Measurements from ENCODE around the gene MGRN1. TPM values are rescaled to one million over a fixed set of nuclear protein-coding genes. Genes with fewer than 3 reads are reported as not detected.

The MGRN1 gene
- total RNA-seq, 8 experiments from 2014 or later, result 16.3 to 69.6 (median 34.5) TPM

DNA sequence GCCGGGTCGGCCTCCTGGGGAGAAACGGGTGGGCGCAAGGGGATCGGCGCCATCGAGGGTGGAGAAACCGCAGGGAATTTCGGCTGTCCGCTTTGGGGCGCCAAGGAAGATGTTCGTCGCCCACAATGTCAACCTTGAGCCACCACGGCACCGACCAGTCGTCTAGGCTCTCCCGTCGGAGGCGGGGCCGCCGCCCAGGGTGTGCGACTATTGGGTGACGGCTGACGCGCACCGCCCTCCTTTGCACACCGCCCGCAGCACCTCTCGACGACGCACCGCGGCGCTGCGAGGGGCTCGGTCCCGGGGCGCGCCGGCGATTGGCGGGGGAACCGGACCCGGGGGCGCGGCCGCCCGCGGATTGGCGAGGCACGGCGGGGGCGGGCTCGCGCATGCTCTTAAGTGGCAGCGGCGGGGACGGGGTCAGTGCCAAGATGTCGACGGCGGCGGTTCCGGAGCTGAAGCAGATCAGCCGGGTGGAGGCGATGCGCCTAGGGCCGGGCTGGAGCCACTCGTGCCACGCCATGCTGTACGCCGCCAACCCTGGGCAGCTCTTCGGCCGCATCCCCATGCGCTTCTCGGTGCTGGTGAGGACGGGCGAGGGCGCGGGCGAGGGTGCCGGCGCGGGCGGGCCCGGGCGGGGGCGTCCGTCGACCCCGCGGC is 68.8 kb downstream of the MGRN1 start, which contains the start of gene NUDT16L1:
Gene NUDT16L1, plus strand, starts transcription at position 267 of the 660 bp plus-strand sequence. Its CDS starts 165 bp downstream, at position 432.
- Histone ChIP-seq H3K4me1 (replicated peaks in 1 of 2) (peaks cover 15 to 21% of the 10 kb centered on the region in 2 donors), H3K4me3 (peak within 1 kb of the TSS; percentile 61 to 96 (median 90)), H3K27ac (peak within 1 kb of the TSS; percentile 81 to 94)
- WGBS, 10 experiments, result 0% methylated on average over 5 to 8 of the region's 91 CpGs; no CpG with 5 or more reads in 7 of the 10 experiments
- ATAC-seq (replicated peaks in 6 of 8), result peak; percentile 81 to 91 (median 86)
- in situ Hi-C loops (cut with MboI; ENCODE audit: low pct_unique_long_range_greater_than_20kb in 2 of 9, low sequenced_read_pairs in 9 of 9, unreplicated experiment in 9 of 9), result no loop called here

DNA sequence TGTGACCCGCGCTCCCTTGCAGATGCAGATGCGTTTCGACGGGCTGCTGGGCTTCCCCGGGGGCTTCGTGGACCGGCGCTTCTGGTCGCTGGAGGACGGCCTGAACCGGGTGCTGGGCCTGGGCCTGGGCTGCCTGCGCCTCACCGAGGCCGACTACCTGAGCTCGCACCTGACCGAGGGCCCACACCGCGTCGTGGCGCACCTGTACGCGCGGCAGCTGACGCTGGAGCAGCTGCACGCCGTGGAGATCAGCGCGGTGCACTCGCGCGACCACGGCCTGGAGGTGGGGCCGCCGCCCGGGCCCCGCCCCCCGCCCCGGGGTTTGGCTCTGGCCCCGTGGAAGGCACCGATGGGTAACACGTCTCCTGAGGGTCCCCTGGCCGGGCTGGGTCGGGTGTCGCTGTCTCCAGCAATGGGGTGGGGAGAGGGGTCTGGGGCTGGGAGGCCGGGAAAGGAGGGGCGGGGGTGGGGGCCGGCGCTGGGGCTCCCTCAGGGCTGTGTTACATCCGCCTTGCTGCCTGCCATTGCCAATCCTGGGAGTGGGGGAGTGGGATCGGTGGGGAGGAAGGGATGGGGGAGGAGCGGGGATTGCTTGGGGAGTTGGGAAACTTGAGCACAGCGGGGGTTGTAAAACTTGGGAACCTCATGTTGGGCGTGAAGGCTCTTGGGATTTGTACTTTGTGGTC is 69.5 kb downstream of the MGRN1 start:
- WGBS, 10 experiments, result no CpG with 5 or more reads among the region's 54 CpGs
- in situ Hi-C loops (cut with MboI; ENCODE audit: low pct_unique_long_range_greater_than_20kb in 2 of 9, low sequenced_read_pairs in 9 of 9, unreplicated experiment in 9 of 9), result no loop called here
- peaks cover 15 to 21% of the 10 kb centered on the region in 2 donors for H3K4me1 ChIP-seq (replicated peaks in 1 of 2)
- peak; percentile 7 to 33 (median 29) for ATAC-seq (replicated peaks in 6 of 8)
- peak overlapping the region; percentile 61 to 96 (median 90) for H3K4me3 ChIP-seq
- H3K27ac ChIP-seq, result peak overlapping the region; percentile 81 to 94

GRCh38 chr16:4694642-4695451 is 70.2 kb downstream of the MGRN1 start:
- ATAC-seq (replicated peaks in 6 of 8), result no peak
- peak overlapping the region; percentile 81 to 94 for H3K27ac ChIP-seq
- H3K4me1 ChIP-seq (replicated peaks in 1 of 2), result peaks cover 15 to 21% of the 10 kb centered on the region in 2 donors
- WGBS, 10 experiments, result 53 to 100% (median 85%) methylated on average over 1 to 2 of the region's 26 CpGs; no CpG with 5 or more reads in 6 of the 10 experiments
- H3K4me3 ChIP-seq, result peak overlapping the region; percentile 61 to 96 (median 90)
- in situ Hi-C loops (cut with MboI; ENCODE audit: low pct_unique_long_range_greater_than_20kb in 2 of 9, low sequenced_read_pairs in 9 of 9, unreplicated experiment in 9 of 9), result no loop called here

GRCh38 chr16:4695473-4696171 is 71.0 kb downstream of the MGRN1 start:
- in situ Hi-C loops (cut with MboI; ENCODE audit: low pct_unique_long_range_greater_than_20kb in 2 of 9, low sequenced_read_pairs in 9 of 9, unreplicated experiment in 9 of 9), result no loop called here
- peak in 3 of 8 experiments; percentile 4 to 12 (median 7) for ATAC-seq (replicated peaks in 6 of 8)
- peak overlapping the region in 1 of 2 donors; percentile 94 for H3K27ac ChIP-seq
- H3K4me1 ChIP-seq (replicated peaks in 1 of 2), result peaks cover 15 to 21% of the 10 kb centered on the region in 2 donors
- 15 to 68% (median 40%) methylated on average over 2 to 4 of the region's 12 CpGs; no CpG with 5 or more reads in 6 of the 10 experiments for WGBS, 10 experiments
- H3K4me3 ChIP-seq, result peak overlapping the region in 1 of 5 donors; percentile 2

DNA sequence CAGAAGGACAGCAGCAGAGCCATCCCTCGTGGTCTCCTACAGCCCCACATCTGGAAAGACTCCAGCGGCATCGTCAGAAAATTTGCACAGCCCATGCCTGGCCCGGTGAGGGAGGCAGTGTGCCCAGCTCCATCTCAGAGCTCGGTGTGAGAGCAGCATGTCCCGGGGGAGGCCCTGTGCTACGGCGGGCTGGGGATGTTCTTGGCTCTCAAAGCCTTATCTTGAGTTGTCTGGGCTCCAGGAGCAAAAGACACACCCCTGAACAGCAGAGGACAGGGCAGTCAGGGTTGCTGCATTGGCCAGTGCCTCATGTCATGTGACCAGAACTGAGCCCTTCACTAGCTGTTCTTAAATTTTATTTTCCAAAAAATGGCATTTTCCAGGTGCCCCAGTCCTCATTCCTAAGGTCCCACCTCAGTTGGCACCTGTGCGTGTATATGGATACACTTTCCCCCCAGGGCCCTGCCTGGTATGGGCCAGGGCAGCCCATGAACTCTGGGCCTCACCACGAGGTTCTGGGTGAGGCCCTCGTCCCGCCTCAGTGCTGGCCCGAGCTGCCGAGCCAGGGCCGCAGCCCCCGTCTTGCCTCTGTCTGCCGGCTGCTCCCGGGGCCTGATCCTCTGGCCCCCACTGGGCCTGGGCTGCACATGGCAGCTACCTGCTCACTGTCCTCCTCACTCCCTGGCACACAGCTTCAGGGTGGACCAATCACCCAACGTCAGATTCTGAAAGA is 71.7 kb downstream of the MGRN1 start:
- in situ Hi-C loops (cut with MboI; ENCODE audit: low pct_unique_long_range_greater_than_20kb in 2 of 9, low sequenced_read_pairs in 9 of 9, unreplicated experiment in 9 of 9), result no loop called here
- Histone ChIP-seq H3K4me1 (replicated peaks in 1 of 2) (peaks cover 15 to 21% of the 10 kb centered on the region in 2 donors), H3K27ac (peak overlapping the region in 1 of 2 donors; percentile 94), H3K4me3 (no peak overlapping the region)
- no peak for ATAC-seq (replicated peaks in 6 of 8)
- 40 to 100% (median 87%) methylated on average over 1 to 10 of the region's 19 CpGs; no CpG with 5 or more reads in 4 of the 10 experiments for WGBS, 10 experiments

DNA sequence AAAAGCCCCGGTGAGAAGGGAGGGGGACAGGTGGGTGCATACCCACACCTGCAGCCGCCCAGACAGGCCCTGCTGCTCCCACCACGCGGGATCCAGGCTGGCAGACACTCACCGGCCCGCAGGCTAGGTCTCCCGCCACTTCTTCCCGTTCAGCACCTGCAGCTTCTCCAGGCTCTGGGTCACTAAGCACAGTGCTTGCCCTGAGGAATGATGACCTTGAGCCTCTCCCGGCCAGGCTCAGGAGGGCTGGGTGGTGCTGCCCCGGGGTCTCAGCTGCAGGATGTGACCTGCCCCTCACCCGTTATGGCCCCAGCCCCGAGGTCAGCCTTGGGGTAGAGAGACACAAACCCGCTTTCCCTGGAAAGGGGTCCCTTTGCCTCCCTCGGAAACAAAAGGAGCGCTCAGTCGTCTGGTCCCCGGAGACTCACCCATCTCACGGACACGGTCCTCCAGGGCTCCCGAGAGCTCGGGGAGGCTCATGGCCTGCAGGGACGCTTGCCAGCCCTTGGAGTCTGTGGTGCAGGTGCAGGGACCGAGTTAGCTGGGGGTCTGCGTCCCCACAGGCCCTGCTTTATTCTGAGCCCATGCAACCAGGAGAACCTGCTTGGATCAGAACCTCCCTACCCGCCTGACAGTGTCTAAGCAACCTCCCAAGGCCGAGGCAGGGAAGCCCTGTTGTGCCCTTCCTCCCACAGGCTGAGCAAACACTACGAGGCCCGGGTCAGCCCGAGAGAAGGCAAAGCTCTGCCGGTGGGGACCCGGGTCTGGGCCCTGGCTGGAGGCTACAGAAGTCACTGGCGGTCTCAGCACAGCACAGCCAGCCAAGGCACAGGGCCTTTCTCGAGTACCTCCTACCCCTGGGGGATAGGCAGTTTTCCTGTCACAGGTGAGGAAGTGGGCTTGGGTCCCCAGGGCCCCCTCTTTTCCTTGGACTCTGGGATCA is 72.5 kb downstream of the MGRN1 start:
- no peak for ATAC-seq (replicated peaks in 6 of 8)
- in situ Hi-C loops (cut with MboI; ENCODE audit: low pct_unique_long_range_greater_than_20kb in 2 of 9, low sequenced_read_pairs in 9 of 9, unreplicated experiment in 9 of 9), result no loop called here
- 95 to 100% (median 100%) methylated on average over 1 to 11 of the region's 33 CpGs; no CpG with 5 or more reads in 7 of the 10 experiments for WGBS, 10 experiments
- peaks cover 15 to 21% of the 10 kb centered on the region in 2 donors for H3K4me1 ChIP-seq (replicated peaks in 1 of 2)
- H3K4me3 ChIP-seq, result no peak overlapping the region
- H3K27ac ChIP-seq, result peak overlapping the region in 1 of 2 donors; percentile 94

- ATAC-seq (replicated peaks in 6 of 8), result no peak
- H3K27ac ChIP-seq, result peak overlapping the region in 1 of 2 donors; percentile 3
- no peak overlapping the region for H3K4me3 ChIP-seq
- in situ Hi-C loops (cut with MboI; ENCODE audit: low pct_unique_long_range_greater_than_20kb in 2 of 9, low sequenced_read_pairs in 9 of 9, unreplicated experiment in 9 of 9), result no loop called here
- WGBS, 10 experiments, result 73 to 100% (median 90%) methylated on average over 1 to 3 of the region's 9 CpGs; no CpG with 5 or more reads in 7 of the 10 experiments
- H3K4me1 ChIP-seq (replicated peaks in 1 of 2), result peaks cover 15 to 18% of the 10 kb centered on the region in 2 donors
Measured at GRCh38 chr16:4697848-4698291, 73.2 kb downstream of the MGRN1 start.

DNA sequence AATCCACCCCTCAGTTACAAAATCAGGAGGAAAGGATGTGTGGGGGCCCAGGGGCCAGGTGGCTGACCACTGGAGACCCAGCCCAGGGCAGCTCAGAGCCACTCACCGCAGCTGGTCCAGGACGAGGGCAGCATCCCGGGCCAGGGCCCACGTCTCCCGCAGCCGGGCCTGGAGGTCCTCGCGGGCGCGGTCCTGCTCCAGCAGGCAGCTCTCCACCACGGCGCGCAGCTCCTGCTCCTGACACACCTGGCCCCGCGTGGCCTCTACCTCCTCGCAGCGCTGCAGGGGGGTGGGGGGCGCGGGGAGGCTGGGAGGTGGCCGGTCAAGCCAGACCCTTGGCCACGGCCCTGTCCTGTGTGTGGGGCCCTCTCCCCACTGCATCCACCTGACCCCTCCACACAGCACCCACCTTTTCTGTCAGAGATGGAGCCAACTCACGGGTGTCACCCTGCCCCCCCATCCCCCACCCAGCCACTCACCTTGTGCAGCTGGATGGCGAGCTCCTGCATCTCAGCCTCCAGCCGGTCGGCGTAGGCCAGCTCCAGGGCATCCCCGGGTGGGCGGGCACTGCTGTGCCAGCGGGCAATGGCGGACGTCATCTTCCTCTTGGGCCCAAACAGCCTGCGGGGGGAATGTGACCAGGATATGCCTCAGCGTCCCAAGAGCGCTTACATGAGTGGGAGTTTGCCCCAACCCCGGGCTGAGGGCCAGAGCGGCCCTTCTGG is 73.9 kb downstream of the MGRN1 start:
- Histone ChIP-seq H3K4me1 (replicated peaks in 1 of 2) (peaks cover 15 to 18% of the 10 kb centered on the region in 2 donors), H3K4me3 (no peak overlapping the region), H3K27ac (no peak overlapping the region)
- in situ Hi-C loops (cut with MboI; ENCODE audit: low pct_unique_long_range_greater_than_20kb in 2 of 9, low sequenced_read_pairs in 9 of 9, unreplicated experiment in 9 of 9), result no loop called here
- ATAC-seq (replicated peaks in 6 of 8), result no peak
- WGBS, 10 experiments, result 100% methylated on average over 2 of the region's 36 CpGs; no CpG with 5 or more reads in 9 of the 10 experiments

DNA sequence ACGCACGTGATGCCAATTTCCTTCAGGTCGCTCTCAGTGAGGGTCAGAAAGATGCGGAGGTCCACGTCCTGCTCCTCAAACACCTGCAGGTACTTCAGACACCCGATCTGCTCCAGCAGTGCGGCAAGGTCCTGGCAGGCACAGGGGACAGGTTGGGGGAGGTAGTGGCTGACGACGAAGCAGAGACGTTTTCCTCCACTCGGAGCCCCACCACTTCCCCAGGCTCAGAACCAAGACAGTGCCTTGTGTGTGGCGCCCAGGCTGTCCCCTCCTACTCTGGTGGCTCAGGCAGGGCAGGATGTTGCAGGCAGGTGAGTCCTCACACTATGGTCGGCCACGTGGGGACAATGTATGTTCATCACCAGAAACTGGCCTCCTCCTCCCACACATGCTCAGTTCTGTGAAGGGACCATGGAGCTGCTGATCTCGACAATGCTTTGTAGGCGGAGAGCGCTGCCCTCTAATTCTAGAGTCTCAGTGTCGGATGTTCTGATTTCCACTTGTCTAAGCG is 74.5 kb downstream of the MGRN1 start:
- H3K4me3 ChIP-seq, result no peak overlapping the region
- 80 to 100% (median 92%) methylated on average over 1 to 7 of the region's 19 CpGs; no CpG with 5 or more reads in 3 of the 10 experiments for WGBS, 10 experiments
- no peak overlapping the region for H3K27ac ChIP-seq
- ATAC-seq (replicated peaks in 6 of 8), result no peak
- H3K4me1 ChIP-seq (replicated peaks in 1 of 2), result peaks cover 15 to 18% of the 10 kb centered on the region in 2 donors
- in situ Hi-C loops (cut with MboI; ENCODE audit: low pct_unique_long_range_greater_than_20kb in 2 of 9, low sequenced_read_pairs in 9 of 9, unreplicated experiment in 9 of 9), result no loop called here

GRCh38 chr16:4700380-4700996 is 75.9 kb downstream of the MGRN1 start:
- in situ Hi-C loops (cut with MboI; ENCODE audit: low pct_unique_long_range_greater_than_20kb in 2 of 9, low sequenced_read_pairs in 9 of 9, unreplicated experiment in 9 of 9), result loop anchor here in 1 of 9 experiments (25.0 kb wide), 1 partner anchor 262 kb away; the partner anchor contains the start of gene SEC14L5
- H3K4me3 ChIP-seq, result no peak overlapping the region
- H3K27ac ChIP-seq, result no peak overlapping the region
- WGBS, 10 experiments, result 90 to 100% (median 98%) methylated on average over 1 to 11 of the region's 13 CpGs; no CpG with 5 or more reads in 5 of the 10 experiments
- no peak for ATAC-seq (replicated peaks in 6 of 8)
- peaks cover 5 to 8% of the 10 kb centered on the region in 2 donors for H3K4me1 ChIP-seq (replicated peaks in 1 of 2)

Measured in motor neuron (in vitro differentiated cells).